Liver (tissue), 3 donors: ENCODE data around the gene RALGAPA2.

Experiments
- CTCF ChIP-seq: fragments of 150-350 bp; IDR thresholded peaks from 2 replicates; pipeline ENCODE4 v1.5.1; 2017; ENCODE audit warnings: improper control_type of control experiment, low read depth, low read length; ENCODE audit not compliant: missing input control
- FOXA2 ChIP-seq: IDR thresholded peaks from 2 replicates; pipeline ENCODE4 v1.6.1; 2016; ENCODE audit warnings: antibody characterized with exemption
- GABPA ChIP-seq, 2 donors: IDR thresholded peaks in 1 of 2; conservative IDR thresholded peaks in 1 of 2; 2 replicates each; pipeline ENCODE4 v1.6.1; 2016; ENCODE audit warnings: antibody characterized with exemption in 2 of 2, mild to moderate bottlenecking in 1 of 2, moderate library complexity in 1 of 2
- JUND ChIP-seq, 2 donors: IDR thresholded peaks; 2 replicates each; pipeline ENCODE4 v1.6.1; 2016; ENCODE audit warnings: antibody characterized with exemption in 2 of 2
- MAX ChIP-seq: IDR thresholded peaks from 2 replicates; pipeline ENCODE4 v1.6.1; 2016; ENCODE audit warnings: antibody characterized with exemption
- RAD21 ChIP-seq, 2 donors: IDR thresholded peaks; 2 replicates each; pipeline ENCODE4 v1.6.1; 2016; ENCODE audit warnings: antibody characterized with exemption in 2 of 2, mild to moderate bottlenecking in 2 of 2
- REST ChIP-seq: IDR thresholded peaks from 2 replicates; pipeline ENCODE4 v1.6.1; 2016; ENCODE audit warnings: antibody characterized with exemption, mild to moderate bottlenecking
- YY1 ChIP-seq: IDR thresholded peaks from 2 replicates; pipeline ENCODE4 v1.6.1; 2016; ENCODE audit warnings: antibody characterized with exemption, mild to moderate bottlenecking
- donor health status: healthy.
- donor health status: healthy.

- TF ChIP-seq JUND (IDR thresholded peaks at IDR 0.05) (peak in 1 of 2 donors; percentile 25), CTCF (no peak), MAX (no peak), REST (no peak), GABPA (IDR thresholded peaks at IDR 0.05 in 1 of 2, conservative IDR thresholded peaks at IDR 0.05 in 1 of 2) (no peak), YY1 (no peak), FOXA2 (no peak), RAD21 (IDR thresholded peaks at IDR 0.05) (peak in 1 of 2 donors; percentile 17)
Observed at GRCh38 chr20:20525214-20525613, 187.2 kb downstream of the RALGAPA2 start.
